SK-N-SH (cell line): ENCODE measurements around the gene AP3S2.

Experiments
- EP300 ChIP-seq, 2 experiments: IDR thresholded peaks; 2 replicates each; pipeline versions ENCODE4 v1.4.0 to v1.6.1; 2012; ENCODE audit warnings: borderline replicate concordance in 1 of 2, low read depth in 1 of 2, low read length in 1 of 2
- EZH2phosphoT487 ChIP-seq: fragments of 200-600 bp; sonication (generic); IDR thresholded peaks from 2 replicates; pipeline ENCODE4 v1.6.1; 2017; ENCODE audit warnings: low read depth, mixed run types, mild to moderate bottlenecking, antibody characterized with exemption, moderate library complexity, borderline replicate concordance
- FOXM1 ChIP-seq: IDR thresholded peaks from 2 replicates; pipeline ENCODE4 v1.4.0; 2012; ENCODE audit warnings: low read depth, mild to moderate bottlenecking
- POLR2AphosphoS5 ChIP-seq: IDR thresholded peaks from 2 replicates; pipeline ENCODE4 v1.6.1; 2012; ENCODE audit warnings: low read depth, low read length
- RCOR1 ChIP-seq: fragments of 150-350 bp; IDR thresholded peaks from 2 replicates; pipeline ENCODE4 v1.6.1; 2017; ENCODE audit warnings: antibody characterized with exemption, low read length
- RFX5 ChIP-seq: IDR thresholded peaks from 2 replicates; pipeline ENCODE4 v1.6.1; 2012; ENCODE audit warnings: mild to moderate bottlenecking, improper control_type of control experiment, low read length
- TAF1 ChIP-seq: IDR thresholded peaks from 2 replicates; pipeline ENCODE4 v1.6.1; 2012; ENCODE audit warnings: low read depth, mild to moderate bottlenecking, low read length, moderate library complexity, borderline replicate concordance
- TF ChIP-seq, protein P1 (sequence below): IDR thresholded peaks from 2 replicates; pipeline ENCODE4 v1.4.0; 2012; ENCODE audit warnings: low read depth, borderline replicate concordance
- TF ChIP-seq, protein P2 (sequence below): IDR thresholded peaks from 2 replicates; pipeline ENCODE4 v1.6.1; 2012; ENCODE audit warnings: mild to moderate bottlenecking, low read depth, low read length, moderate library complexity
- TF ChIP-seq, protein P3 (sequence below): fragments of 200-600 bp; sonication (generic); IDR thresholded peaks from 2 replicates; pipeline ENCODE4 v1.6.1; 2017; ENCODE audit warnings: antibody characterized with exemption, mild to moderate bottlenecking, moderate library complexity
- TF ChIP-seq, protein P4 (sequence below): IDR thresholded peaks from 2 replicates; pipeline ENCODE4; 2012

DNA sequence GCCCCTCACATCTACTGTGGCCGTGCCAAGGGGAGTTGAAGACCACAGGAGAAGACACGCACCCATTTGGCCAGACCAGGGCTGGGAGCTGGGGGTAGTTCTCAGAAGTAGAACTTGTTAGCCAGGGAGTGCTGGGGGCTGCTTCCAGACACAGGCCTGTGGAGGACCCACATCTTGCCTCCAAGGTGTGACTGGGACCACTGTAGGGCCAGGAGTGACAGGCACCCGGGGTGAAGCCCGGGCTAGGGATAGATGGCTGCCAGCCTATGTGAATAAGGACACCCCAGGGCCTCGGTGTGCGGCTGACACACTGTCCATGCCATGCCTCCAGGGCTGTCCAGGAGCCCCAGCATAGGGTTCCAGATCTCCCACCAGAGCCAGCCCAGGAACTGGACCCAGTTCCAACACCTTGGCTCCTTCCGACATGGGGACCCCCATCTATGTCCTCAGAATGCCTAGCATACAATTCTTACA is 80.9 kb downstream of the AP3S2 start:
- no peak for TF ChIP-seq EP300 (IDR thresholded peaks at IDR 0.05; ENCODE audit: borderline replicate concordance in 1 of 2, low read depth in 1 of 2, low read length in 1 of 2)
- TF ChIP-seq, protein P1, sequence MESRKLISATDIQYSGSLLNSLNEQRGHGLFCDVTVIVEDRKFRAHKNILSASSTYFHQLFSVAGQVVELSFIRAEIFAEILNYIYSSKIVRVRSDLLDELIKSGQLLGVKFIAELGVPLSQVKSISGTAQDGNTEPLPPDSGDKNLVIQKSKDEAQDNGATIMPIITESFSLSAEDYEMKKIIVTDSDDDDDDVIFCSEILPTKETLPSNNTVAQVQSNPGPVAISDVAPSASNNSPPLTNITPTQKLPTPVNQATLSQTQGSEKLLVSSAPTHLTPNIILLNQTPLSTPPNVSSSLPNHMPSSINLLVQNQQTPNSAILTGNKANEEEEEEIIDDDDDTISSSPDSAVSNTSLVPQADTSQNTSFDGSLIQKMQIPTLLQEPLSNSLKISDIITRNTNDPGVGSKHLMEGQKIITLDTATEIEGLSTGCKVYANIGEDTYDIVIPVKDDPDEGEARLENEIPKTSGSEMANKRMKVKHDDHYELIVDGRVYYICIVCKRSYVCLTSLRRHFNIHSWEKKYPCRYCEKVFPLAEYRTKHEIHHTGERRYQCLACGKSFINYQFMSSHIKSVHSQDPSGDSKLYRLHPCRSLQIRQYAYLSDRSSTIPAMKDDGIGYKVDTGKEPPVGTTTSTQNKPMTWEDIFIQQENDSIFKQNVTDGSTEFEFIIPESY = no peak
- TF ChIP-seq, protein P2, sequence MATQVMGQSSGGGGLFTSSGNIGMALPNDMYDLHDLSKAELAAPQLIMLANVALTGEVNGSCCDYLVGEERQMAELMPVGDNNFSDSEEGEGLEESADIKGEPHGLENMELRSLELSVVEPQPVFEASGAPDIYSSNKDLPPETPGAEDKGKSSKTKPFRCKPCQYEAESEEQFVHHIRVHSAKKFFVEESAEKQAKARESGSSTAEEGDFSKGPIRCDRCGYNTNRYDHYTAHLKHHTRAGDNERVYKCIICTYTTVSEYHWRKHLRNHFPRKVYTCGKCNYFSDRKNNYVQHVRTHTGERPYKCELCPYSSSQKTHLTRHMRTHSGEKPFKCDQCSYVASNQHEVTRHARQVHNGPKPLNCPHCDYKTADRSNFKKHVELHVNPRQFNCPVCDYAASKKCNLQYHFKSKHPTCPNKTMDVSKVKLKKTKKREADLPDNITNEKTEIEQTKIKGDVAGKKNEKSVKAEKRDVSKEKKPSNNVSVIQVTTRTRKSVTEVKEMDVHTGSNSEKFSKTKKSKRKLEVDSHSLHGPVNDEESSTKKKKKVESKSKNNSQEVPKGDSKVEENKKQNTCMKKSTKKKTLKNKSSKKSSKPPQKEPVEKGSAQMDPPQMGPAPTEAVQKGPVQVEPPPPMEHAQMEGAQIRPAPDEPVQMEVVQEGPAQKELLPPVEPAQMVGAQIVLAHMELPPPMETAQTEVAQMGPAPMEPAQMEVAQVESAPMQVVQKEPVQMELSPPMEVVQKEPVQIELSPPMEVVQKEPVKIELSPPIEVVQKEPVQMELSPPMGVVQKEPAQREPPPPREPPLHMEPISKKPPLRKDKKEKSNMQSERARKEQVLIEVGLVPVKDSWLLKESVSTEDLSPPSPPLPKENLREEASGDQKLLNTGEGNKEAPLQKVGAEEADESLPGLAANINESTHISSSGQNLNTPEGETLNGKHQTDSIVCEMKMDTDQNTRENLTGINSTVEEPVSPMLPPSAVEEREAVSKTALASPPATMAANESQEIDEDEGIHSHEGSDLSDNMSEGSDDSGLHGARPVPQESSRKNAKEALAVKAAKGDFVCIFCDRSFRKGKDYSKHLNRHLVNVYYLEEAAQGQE = no peak
- no peak for TF ChIP-seq POLR2AphosphoS5
- TF ChIP-seq, protein P3, sequence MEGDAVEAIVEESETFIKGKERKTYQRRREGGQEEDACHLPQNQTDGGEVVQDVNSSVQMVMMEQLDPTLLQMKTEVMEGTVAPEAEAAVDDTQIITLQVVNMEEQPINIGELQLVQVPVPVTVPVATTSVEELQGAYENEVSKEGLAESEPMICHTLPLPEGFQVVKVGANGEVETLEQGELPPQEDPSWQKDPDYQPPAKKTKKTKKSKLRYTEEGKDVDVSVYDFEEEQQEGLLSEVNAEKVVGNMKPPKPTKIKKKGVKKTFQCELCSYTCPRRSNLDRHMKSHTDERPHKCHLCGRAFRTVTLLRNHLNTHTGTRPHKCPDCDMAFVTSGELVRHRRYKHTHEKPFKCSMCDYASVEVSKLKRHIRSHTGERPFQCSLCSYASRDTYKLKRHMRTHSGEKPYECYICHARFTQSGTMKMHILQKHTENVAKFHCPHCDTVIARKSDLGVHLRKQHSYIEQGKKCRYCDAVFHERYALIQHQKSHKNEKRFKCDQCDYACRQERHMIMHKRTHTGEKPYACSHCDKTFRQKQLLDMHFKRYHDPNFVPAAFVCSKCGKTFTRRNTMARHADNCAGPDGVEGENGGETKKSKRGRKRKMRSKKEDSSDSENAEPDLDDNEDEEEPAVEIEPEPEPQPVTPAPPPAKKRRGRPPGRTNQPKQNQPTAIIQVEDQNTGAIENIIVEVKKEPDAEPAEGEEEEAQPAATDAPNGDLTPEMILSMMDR = no peak
- TF ChIP-seq TAF1 = no peak
- TF ChIP-seq RCOR1 = no peak
- TF ChIP-seq, protein P4, sequence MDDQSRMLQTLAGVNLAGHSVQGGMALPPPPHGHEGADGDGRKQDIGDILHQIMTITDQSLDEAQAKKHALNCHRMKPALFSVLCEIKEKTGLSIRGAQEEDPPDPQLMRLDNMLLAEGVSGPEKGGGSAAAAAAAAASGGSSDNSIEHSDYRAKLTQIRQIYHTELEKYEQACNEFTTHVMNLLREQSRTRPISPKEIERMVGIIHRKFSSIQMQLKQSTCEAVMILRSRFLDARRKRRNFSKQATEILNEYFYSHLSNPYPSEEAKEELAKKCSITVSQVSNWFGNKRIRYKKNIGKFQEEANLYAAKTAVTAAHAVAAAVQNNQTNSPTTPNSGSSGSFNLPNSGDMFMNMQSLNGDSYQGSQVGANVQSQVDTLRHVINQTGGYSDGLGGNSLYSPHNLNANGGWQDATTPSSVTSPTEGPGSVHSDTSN = no peak
- no peak for TF ChIP-seq FOXM1
- TF ChIP-seq RFX5 = no peak
- no peak for TF ChIP-seq EZH2phosphoT487
